Sigmoid colon (tissue), 7 donors: Measurements from ENCODE around the gene RMND5A. TPM values are rescaled to one million over a fixed set of nuclear protein-coding genes. Genes with fewer than 3 reads are reported as not detected.

ENCODE experiments used
- DNase-seq: peaks from one replicate; pipeline ENCODE4 v3.0.0-alpha.2; 2019
- H3K27ac ChIP-seq, 4 donors: fragments of 200-600 bp; sonication (generic); one replicate each; pipeline ENCODE4 v1.5.1; 2016 to 2019; ENCODE audit warnings: mild to moderate bottlenecking in 1 of 4
- H3K27me3 ChIP-seq, 3 donors: fragments of 200-600 bp; sonication (generic); one replicate each; pipeline ENCODE4 v1.5.1; 2019; ENCODE audit warnings: mild to moderate bottlenecking in 1 of 3
- H3K36me3 ChIP-seq, 4 donors: fragments of 200-600 bp; sonication (generic); one replicate each; pipeline ENCODE4 v1.5.1; 2016 to 2019
- H3K4me1 ChIP-seq, 4 donors: fragments of 200-600 bp; sonication (generic); one replicate each; pipeline ENCODE4 v1.5.1; 2017 to 2019
- H3K4me3 ChIP-seq, 4 donors: fragments of 200-600 bp; sonication (generic); one replicate each; pipeline ENCODE4 v1.5.1; 2017 to 2019; ENCODE audit warnings: mild to moderate bottlenecking in 2 of 4, moderate library complexity in 1 of 4
- H3K9me3 ChIP-seq, 4 donors: fragments of 200-600 bp in 3 of 4; sonication (generic) in 3 of 4; one replicate each; pipeline versions ENCODE4 v1.5.1 to v1.6.1; 2013 to 2019
- EP300 ChIP-seq, 4 donors: sonication (generic); formaldehyde crosslinking; IDR thresholded peaks; one replicate each; pipeline ENCODE4 v1.6.1; 2017; ENCODE audit warnings: antibody characterized with exemption in 4 of 4
- POLR2A ChIP-seq, 2 donors: fragments of 450-650 bp; IDR thresholded peaks; one replicate each; pipeline ENCODE4 v1.6.1; 2016; ENCODE audit warnings: antibody characterized with exemption in 2 of 2, mild to moderate bottlenecking in 2 of 2, moderate library complexity in 2 of 2
- POLR2AphosphoS5 ChIP-seq, 4 donors: sonication (generic); formaldehyde crosslinking; IDR thresholded peaks; one replicate each; pipeline ENCODE4 v1.6.1; 2017; ENCODE audit warnings: antibody characterized with exemption in 4 of 4
- WGBS, 2 donors: extraction: QIAGEN DNeasy Blood & Tissue Kit; methylation state at CpG; one replicate each; pipeline ENCODE4 v1.1.7; 2013; 5-methylcytosine and 5-hydroxymethylcytosine counted together
- intact Hi-C: fragments of 100-400 bp; cut with DNase I; formaldehyde crosslinking; loops from one replicate; pipeline ENCODE4 v1.15.1; 2023
- polyA plus RNA-seq, 3 donors: library from polyadenylated mRNA; stranded (reverse); fragments of 200-250 nt; gene quantifications; one replicate each; pipeline ENCODE4 v1.2.3, GENCODE V29; 2013
- total RNA-seq, 4 donors: library from RNA; depleted of rRNA; stranded (reverse); fragments of >200 nt; gene quantifications; one replicate each; pipeline ENCODE4 v1.1.0, GENCODE V29; 2016
- TF ChIP-seq, protein P1 (sequence below), 4 experiments: fragments of 450-650 bp in 3 of 4; fragments of 200-600 bp in 1 of 4; IDR thresholded peaks; one replicate each; pipeline ENCODE4 v1.5.1; 2016 to 2019; ENCODE audit warnings: antibody characterized with exemption in 4 of 4, mild to moderate bottlenecking in 3 of 4, moderate library complexity in 2 of 4
- donor health status: healthy with polysubstance abuse.
- donor health status: Bipolar disorder and iron deficiency.
- donor health status: healthy.

Gene RMND5A
- total and polyA plus RNA-seq, 7 donors, result 19.9 to 58.9 (median 42.4) TPM

DNA sequence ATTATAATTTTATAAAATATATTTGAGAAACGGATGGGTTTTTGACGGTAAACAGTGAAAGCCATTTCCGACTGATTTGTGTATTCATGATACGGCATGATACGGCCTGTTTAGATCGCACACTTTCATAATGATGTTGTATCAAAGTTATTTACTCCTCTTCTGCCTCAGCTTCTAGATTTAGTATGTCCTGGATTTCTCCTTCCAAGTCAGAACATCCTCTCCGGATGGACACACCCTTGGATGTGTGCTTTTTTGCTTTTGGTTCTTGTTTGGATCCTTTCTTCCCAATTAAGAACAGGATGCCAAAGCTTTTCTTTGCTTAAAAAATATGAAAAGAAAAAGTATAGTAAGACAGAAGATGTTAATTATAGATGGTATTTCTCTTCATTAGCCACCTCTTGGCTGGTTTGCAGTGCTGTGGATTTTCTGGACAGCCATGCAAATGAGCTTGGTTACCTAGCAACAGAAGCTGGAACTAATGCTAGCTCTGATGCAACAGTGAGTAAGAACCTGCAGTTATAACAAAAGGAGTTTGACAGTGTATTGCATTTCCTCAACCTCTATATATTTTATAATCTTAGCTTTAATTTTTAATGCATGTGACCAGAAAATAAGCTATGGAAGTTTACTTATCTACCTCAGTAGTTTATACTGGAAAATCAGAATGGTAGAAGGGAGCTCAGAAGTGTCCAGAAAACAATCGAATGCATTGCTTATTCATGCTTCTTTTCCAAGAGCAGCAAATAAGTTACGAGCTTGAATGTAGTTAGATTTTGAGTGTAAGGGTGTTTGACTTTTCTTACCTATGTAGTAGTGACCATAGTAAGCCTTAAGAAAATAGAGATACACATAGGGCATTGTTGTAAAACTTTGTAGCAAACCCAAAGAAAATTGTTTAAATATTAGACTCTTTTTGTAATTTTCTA is 27.9 kb downstream of the RMND5A start:
- no peaks in the 10 kb centered on the region for H3K27me3 ChIP-seq
- no peak overlapping the region for H3K4me3 ChIP-seq
- WGBS, 2 donors, result 92 to 93% methylated on average over 9 of the region's 9 CpGs
- no peaks in the 10 kb centered on the region for H3K9me3 ChIP-seq
- TF ChIP-seq POLR2A (IDR thresholded peaks at IDR 0.05) (no peak), POLR2AphosphoS5 (IDR thresholded peaks at IDR 0.05) (no peak), EP300 (IDR thresholded peaks at IDR 0.05) (no peak)
- TF ChIP-seq, protein P1, sequence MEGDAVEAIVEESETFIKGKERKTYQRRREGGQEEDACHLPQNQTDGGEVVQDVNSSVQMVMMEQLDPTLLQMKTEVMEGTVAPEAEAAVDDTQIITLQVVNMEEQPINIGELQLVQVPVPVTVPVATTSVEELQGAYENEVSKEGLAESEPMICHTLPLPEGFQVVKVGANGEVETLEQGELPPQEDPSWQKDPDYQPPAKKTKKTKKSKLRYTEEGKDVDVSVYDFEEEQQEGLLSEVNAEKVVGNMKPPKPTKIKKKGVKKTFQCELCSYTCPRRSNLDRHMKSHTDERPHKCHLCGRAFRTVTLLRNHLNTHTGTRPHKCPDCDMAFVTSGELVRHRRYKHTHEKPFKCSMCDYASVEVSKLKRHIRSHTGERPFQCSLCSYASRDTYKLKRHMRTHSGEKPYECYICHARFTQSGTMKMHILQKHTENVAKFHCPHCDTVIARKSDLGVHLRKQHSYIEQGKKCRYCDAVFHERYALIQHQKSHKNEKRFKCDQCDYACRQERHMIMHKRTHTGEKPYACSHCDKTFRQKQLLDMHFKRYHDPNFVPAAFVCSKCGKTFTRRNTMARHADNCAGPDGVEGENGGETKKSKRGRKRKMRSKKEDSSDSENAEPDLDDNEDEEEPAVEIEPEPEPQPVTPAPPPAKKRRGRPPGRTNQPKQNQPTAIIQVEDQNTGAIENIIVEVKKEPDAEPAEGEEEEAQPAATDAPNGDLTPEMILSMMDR (IDR thresholded peaks at IDR 0.05), result no peak
- intact Hi-C loops, result no loop called here
- no peak overlapping the region for H3K27ac ChIP-seq
- DNase-seq, result no peak
- H3K4me1 ChIP-seq, result peaks cover 0 to 15% (median 4%) of the 10 kb centered on the region in 4 donors
- peaks cover 0 to 20% (median 0%) of the 10 kb centered on the region in 4 donors for H3K36me3 ChIP-seq

DNA sequence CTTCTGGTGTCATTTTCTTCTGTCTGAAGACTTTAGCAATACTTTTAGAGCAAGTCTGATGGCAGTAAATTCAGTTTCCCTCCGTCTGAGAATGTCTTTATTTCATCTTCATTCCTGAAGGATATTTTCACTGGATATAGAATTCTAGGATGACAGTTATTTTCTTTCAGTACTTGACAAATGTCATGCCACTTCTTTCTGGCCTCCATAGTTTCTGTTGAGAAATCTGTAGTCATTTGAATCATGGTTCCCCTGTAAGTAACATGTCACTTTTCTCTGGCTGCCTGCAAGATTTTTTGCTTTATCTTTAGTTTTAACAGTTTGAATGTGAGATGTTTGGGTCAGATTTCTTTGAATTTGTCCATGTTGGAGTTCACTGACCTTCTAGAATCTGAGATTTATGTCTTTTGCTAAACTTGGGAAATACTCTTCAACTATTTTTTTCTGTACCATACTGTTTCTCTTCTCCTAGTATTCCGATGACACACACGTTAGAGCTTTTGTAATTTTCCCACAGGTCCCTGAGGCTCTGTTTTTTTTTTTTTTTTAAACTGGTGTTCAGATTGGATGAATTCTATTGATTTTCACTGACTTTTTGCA is 30.2 kb downstream of the RMND5A start:
- no peak overlapping the region for H3K27ac ChIP-seq
- TF ChIP-seq POLR2A (IDR thresholded peaks at IDR 0.05) (no peak), POLR2AphosphoS5 (IDR thresholded peaks at IDR 0.05) (no peak), EP300 (IDR thresholded peaks at IDR 0.05) (no peak)
- TF ChIP-seq, protein P1 (IDR thresholded peaks at IDR 0.05), result no peak
- WGBS, 2 donors, result 98 to 99% methylated on average over 3 of the region's 3 CpGs
- no peak for DNase-seq
- peaks cover 0 to 24% (median 10%) of the 10 kb centered on the region in 4 donors for H3K4me1 ChIP-seq
- no peaks in the 10 kb centered on the region for H3K27me3 ChIP-seq
- H3K4me3 ChIP-seq, result no peak overlapping the region
- H3K36me3 ChIP-seq, result peaks cover 0 to 19% (median 0%) of the 10 kb centered on the region in 4 donors
- intact Hi-C loops, result no loop called here
- no peaks in the 10 kb centered on the region for H3K9me3 ChIP-seq

DNA sequence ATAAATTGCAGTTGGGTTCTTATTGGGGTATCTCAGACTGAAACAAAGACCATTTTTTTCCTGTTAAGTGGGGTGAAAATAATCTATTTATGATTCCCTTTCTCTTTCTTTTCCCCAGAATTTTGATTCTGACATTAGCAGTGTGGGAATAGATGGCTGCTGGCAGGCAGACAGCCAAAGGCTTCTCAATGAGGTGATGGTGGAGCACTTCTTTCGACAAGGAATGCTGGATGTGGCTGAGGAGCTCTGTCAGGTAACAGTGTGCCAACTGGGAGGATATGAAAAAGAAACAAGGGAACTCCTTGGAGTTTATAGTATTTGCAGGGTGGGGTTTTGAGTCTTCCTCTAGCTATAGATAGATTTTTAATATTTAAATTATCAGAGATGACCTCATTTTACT is 31.7 kb downstream of the RMND5A start:
- H3K36me3 ChIP-seq, result peaks cover 0 to 26% (median 0%) of the 10 kb centered on the region in 4 donors
- no peak for DNase-seq
- no peak overlapping the region for H3K27ac ChIP-seq
- peaks cover 0 to 23% (median 10%) of the 10 kb centered on the region in 4 donors for H3K4me1 ChIP-seq
- H3K9me3 ChIP-seq, result no peaks in the 10 kb centered on the region
- no peaks in the 10 kb centered on the region for H3K27me3 ChIP-seq
- H3K4me3 ChIP-seq, result no peak overlapping the region
- intact Hi-C loops, result no loop called here
- TF ChIP-seq POLR2AphosphoS5 (IDR thresholded peaks at IDR 0.05), result no peak
- TF ChIP-seq, protein P1 (IDR thresholded peaks at IDR 0.05), result no peak
- WGBS, 2 donors, result 89 to 99% methylated on average over 1 of the region's 1 CpG

DNA sequence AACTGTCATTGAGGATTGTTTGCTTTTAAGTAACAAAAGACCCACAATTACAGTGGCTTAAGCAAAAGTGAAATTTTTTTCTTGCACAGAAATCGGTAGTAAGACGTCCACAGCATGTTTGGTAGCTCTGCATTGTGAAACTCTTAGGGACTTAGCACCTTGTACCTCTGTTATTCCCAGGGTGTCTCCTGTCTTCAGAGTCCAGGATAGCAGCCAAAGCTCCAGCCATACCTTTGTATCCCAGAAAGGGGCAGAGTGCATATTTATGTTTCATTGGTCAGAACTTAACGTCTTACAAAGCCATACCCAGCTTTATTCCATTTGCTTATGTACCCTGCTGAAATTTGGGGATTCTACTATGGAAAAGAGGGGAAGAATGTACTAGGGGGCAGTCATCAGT is 32.8 kb downstream of the RMND5A start:
- no peak overlapping the region for H3K4me3 ChIP-seq
- intact Hi-C loops, result no loop called here
- WGBS, 2 donors, result 90 to 94% methylated on average over 3 of the region's 3 CpGs
- no peak overlapping the region for H3K27ac ChIP-seq
- H3K27me3 ChIP-seq, result no peaks in the 10 kb centered on the region
- no peaks in the 10 kb centered on the region for H3K9me3 ChIP-seq
- H3K36me3 ChIP-seq, result peaks cover 0 to 26% (median 0%) of the 10 kb centered on the region in 4 donors
- DNase-seq, result no peak
- H3K4me1 ChIP-seq, result peaks cover 0 to 16% (median 9%) of the 10 kb centered on the region in 4 donors
- no peak for TF ChIP-seq EP300 (IDR thresholded peaks at IDR 0.05)

DNA sequence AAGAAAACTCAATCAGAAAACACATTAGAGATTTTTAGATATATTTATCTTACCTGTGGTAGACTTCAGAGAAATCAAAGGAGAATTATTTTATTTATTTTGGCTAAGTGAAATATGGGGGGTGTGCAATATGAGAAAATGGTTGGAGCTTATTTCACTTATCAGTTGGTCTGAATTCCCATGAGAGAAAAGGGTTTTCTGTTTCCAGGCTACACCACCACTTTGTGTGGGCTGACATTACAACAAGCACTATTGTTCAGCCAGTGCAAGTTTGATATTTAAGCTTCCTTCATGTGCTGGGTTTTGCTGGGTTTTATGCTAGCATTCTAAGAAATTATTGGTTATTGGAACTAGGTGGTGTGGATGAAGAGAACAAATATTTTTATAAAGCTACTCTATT is 33.5 kb downstream of the RMND5A start:
- no peak overlapping the region for H3K27ac ChIP-seq
- no peaks in the 10 kb centered on the region for H3K27me3 ChIP-seq

More for the DNA sequence above, 33.5 kb downstream of the RMND5A start:
- H3K4me1 ChIP-seq, result peaks cover 0 to 16% (median 7%) of the 10 kb centered on the region in 4 donors
- DNase-seq, result no peak
- no peaks in the 10 kb centered on the region for H3K9me3 ChIP-seq
- peaks cover 0 to 26% (median 0%) of the 10 kb centered on the region in 4 donors for H3K36me3 ChIP-seq
- TF ChIP-seq EP300 (IDR thresholded peaks at IDR 0.05), result no peak
- TF ChIP-seq POLR2AphosphoS5 (IDR thresholded peaks at IDR 0.05), result no peak
- TF ChIP-seq, protein P1 (IDR thresholded peaks at IDR 0.05), result no peak
- no peak for TF ChIP-seq POLR2A (IDR thresholded peaks at IDR 0.05)
- intact Hi-C loops, result no loop called here
- no peak overlapping the region for H3K4me3 ChIP-seq
